PFSK-1 (cell line): Measurements from ENCODE around the gene VWA5A.

Experiments used
- FOXP2 ChIP-seq: optimal IDR thresholded peaks from 2 replicates; pipeline ENCODE3; 2011; ENCODE audit warnings: borderline replicate concordance, control low read depth, inconsistent platforms; ENCODE audit not compliant: insufficient read depth; ENCODE audit errors: extremely low read length, extremely low read depth
- POLR2AphosphoS5 ChIP-seq: IDR thresholded peaks from 2 replicates; pipeline ENCODE4 v1.6.1; 2012; ENCODE audit warnings: low read depth, mild to moderate bottlenecking, control low read depth, low read length, moderate library complexity
- SIN3A ChIP-seq: IDR thresholded peaks from 2 replicates; pipeline ENCODE4 v1.6.1; 2012; ENCODE audit warnings: mild to moderate bottlenecking, low read length, moderate library complexity, borderline replicate concordance; ENCODE audit not compliant: insufficient read depth
- TAF1 ChIP-seq: IDR thresholded peaks from 2 replicates; pipeline ENCODE4 v1.6.1; 2012; ENCODE audit warnings: low read length, control low read depth, borderline replicate concordance; ENCODE audit not compliant: insufficient read depth
- TF ChIP-seq, protein P1 (sequence below), 2 experiments: IDR thresholded peaks; 2 replicates each; pipeline versions ENCODE4 v1.6.1 to v1.8.0; 2011 to 2012; ENCODE audit warnings: low read depth in 2 of 2, low read length in 2 of 2, control low read depth in 1 of 2, inconsistent platforms in 1 of 2, mild to moderate bottlenecking in 1 of 2, moderate library complexity in 1 of 2; ENCODE audit not compliant: insufficient read depth in 1 of 2

VWA5A gene

GRCh38 chr11:124109377-124109776, 5.9 kb upstream of the VWA5A start:
- TF ChIP-seq FOXP2 (no peak), SIN3A (no peak), POLR2AphosphoS5 (no peak), TAF1 (no peak)
- TF ChIP-seq, protein P1, sequence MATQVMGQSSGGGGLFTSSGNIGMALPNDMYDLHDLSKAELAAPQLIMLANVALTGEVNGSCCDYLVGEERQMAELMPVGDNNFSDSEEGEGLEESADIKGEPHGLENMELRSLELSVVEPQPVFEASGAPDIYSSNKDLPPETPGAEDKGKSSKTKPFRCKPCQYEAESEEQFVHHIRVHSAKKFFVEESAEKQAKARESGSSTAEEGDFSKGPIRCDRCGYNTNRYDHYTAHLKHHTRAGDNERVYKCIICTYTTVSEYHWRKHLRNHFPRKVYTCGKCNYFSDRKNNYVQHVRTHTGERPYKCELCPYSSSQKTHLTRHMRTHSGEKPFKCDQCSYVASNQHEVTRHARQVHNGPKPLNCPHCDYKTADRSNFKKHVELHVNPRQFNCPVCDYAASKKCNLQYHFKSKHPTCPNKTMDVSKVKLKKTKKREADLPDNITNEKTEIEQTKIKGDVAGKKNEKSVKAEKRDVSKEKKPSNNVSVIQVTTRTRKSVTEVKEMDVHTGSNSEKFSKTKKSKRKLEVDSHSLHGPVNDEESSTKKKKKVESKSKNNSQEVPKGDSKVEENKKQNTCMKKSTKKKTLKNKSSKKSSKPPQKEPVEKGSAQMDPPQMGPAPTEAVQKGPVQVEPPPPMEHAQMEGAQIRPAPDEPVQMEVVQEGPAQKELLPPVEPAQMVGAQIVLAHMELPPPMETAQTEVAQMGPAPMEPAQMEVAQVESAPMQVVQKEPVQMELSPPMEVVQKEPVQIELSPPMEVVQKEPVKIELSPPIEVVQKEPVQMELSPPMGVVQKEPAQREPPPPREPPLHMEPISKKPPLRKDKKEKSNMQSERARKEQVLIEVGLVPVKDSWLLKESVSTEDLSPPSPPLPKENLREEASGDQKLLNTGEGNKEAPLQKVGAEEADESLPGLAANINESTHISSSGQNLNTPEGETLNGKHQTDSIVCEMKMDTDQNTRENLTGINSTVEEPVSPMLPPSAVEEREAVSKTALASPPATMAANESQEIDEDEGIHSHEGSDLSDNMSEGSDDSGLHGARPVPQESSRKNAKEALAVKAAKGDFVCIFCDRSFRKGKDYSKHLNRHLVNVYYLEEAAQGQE (IDR thresholded peaks at IDR 0.05; ENCODE audit: insufficient read depth in 1 of 2, low read depth in 2 of 2, low read length in 2 of 2): no peak

DNA sequence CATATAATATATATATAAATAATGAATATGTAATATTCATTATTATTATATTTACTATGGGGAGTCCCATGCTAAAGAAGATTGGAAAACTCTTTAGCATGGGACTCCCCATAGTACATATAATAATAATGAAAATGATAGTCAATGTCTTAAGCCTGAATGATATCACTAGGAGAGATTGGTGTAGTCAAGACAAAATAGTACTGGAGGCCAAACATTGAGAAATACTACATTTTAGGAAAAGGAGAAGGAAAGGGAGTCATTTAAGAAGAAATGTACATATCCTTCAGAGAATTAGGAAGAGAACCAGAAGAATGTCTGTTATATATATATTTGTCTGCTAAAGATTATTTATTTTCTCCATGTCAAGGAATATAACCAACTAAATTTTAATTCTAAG, 5.0 kb upstream of the VWA5A start:
- TF ChIP-seq POLR2AphosphoS5: no peak
- TF ChIP-seq, protein P1 (IDR thresholded peaks at IDR 0.05; ENCODE audit: insufficient read depth in 1 of 2, low read depth in 2 of 2, low read length in 2 of 2): no peak
- TF ChIP-seq SIN3A: no peak
- TF ChIP-seq TAF1: no peak
- no peak for TF ChIP-seq FOXP2

- TF ChIP-seq, protein P1 (IDR thresholded peaks at IDR 0.05; ENCODE audit: insufficient read depth in 1 of 2, low read depth in 2 of 2, low read length in 2 of 2): no peak
- no peak for TF ChIP-seq FOXP2
- no peak for TF ChIP-seq TAF1
These were observed 1.4 kb upstream of the VWA5A start for GRCh38 chr11:124113890-124114289.

DNA sequence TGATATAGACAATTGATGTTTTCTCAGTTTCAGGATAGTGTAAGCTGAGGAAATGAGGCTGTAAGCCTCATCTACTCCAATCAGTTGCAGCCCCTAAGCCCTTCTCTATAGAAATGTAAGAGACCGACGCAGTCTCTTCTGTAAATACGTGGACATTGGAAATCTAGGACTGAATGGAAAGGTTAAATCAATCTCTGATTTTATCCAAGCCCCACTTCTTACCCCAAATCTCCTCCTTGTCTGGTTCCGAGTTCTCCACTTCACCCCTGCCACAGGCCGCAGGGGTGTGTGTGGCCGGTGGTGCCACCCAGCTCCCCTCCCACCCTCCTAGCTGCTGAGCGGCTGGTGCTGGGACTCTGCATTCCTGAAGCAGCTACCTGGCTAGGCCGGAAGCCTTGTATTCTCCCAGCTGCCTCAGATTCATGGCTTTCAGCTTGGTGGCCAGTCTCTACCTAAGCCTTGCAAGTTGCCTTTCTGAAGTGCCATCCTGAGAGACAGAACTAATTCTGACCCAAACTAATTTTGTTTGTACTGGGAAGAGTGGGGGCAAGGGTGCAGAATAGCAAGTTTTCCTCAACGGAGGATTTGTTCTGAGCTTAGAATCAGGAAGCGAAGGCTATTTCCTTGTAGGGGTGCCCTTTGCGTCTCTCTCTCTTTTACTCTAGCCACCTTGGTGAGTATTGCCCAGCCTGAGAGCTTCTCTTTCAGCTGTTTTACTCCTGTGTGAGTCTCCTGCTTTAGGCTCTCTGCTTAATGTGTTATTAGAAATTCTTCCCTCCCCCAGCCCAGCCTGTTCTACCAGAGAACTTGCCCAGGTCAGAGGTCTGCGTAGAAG, 749 bp downstream of the VWA5A start:
- TF ChIP-seq POLR2AphosphoS5 (no peak), SIN3A (no peak)
- TF ChIP-seq, protein P1 (IDR thresholded peaks at IDR 0.05; ENCODE audit: insufficient read depth in 1 of 2, low read depth in 2 of 2, low read length in 2 of 2): no peak

- no peak for TF ChIP-seq SIN3A
- no peak for TF ChIP-seq TAF1
- TF ChIP-seq, protein P1 (IDR thresholded peaks at IDR 0.05; ENCODE audit: insufficient read depth in 1 of 2, low read depth in 2 of 2, low read length in 2 of 2): no peak
- TF ChIP-seq FOXP2: no peak
- TF ChIP-seq POLR2AphosphoS5: no peak
These were observed 3.9 kb downstream of the VWA5A start for GRCh38 chr11:124119103-124119502.
